ENCODE results near the gene SEC14L6. TPM values are rescaled to one million over a fixed set of nuclear protein-coding genes. Genes with fewer than 3 reads are reported as not detected.

The SEC14L6 gene
- total RNA-seq, 1 donor from 2014 or later = not detected

DNA sequence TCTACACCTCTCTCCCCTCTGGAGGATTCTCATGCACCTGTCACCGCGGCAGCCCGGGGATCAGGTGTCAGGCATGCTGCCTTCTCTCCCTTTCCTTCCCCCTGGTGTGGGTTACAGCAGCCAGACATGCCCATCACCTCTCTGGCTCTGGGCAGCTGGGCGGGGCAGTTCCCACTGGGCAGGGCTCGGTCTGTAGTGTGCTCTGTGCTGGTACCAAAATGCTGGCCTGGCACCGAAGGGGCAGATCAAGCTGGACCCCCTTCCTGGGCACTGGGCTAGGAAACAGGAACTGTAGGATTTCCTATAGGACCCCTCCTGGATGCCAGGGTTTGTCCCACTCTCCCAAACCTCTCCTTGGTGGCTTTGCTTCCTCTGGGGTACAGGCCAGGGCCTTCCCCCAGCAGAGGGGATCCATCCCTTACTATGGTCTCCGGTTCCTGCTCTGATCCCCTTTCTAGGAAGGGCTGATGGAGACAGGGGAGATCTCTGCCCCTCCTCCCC lies 27.1 kb upstream of the SEC14L6 start:
- Mint-ChIP-seq H3K27me3 (ENCODE audit: unreplicated experiment) (peaks cover 7% of the 10 kb centered on the region), H3K9me3 (ENCODE audit: unreplicated experiment) (peaks cover 4% of the 10 kb centered on the region), H3K36me3 (ENCODE audit: unreplicated experiment) (no peaks in the 10 kb centered on the region), H3K4me3 (ENCODE audit: unreplicated experiment) (peak overlapping the region; percentile 52), H3K27ac (ENCODE audit: unreplicated experiment) (no peak overlapping the region), H3K4me1 (ENCODE audit: low read depth, unreplicated experiment) (peaks cover 5% of the 10 kb centered on the region)
- no peak for TF ChIP-seq CTCF (IDR thresholded peaks at IDR 0.05; ENCODE audit: partially characterized antibody, unreplicated experiment)
- no peak for DNase-seq

GRCh38 chr22:30572840-30573593 lies 26.5 kb upstream of the SEC14L6 start:
- Mint-ChIP-seq H3K4me1 (ENCODE audit: low read depth, unreplicated experiment) (peaks cover 5% of the 10 kb centered on the region), H3K27me3 (ENCODE audit: unreplicated experiment) (peaks cover 7% of the 10 kb centered on the region), H3K36me3 (ENCODE audit: unreplicated experiment) (no peaks in the 10 kb centered on the region), H3K4me3 (ENCODE audit: unreplicated experiment) (peak overlapping the region; percentile 34), H3K27ac (ENCODE audit: unreplicated experiment) (no peak overlapping the region), H3K9me3 (ENCODE audit: unreplicated experiment) (peaks cover 4% of the 10 kb centered on the region)
- peak; percentile 60 for DNase-seq
- TF ChIP-seq CTCF (IDR thresholded peaks at IDR 0.05; ENCODE audit: partially characterized antibody, unreplicated experiment) = no peak

GRCh38 chr22:30572210-30572609 lies 25.7 kb upstream of the SEC14L6 start:
- TF ChIP-seq CTCF (IDR thresholded peaks at IDR 0.05; ENCODE audit: partially characterized antibody, unreplicated experiment) = no peak
- no peak overlapping the region for H3K4me3 Mint-ChIP-seq (ENCODE audit: unreplicated experiment)
- DNase-seq = no peak
- H3K4me1 Mint-ChIP-seq (ENCODE audit: low read depth, unreplicated experiment) = peaks cover 5% of the 10 kb centered on the region
- peaks cover 7% of the 10 kb centered on the region for H3K27me3 Mint-ChIP-seq (ENCODE audit: unreplicated experiment)
- peaks cover 2% of the 10 kb centered on the region for H3K9me3 Mint-ChIP-seq (ENCODE audit: unreplicated experiment)
- H3K27ac Mint-ChIP-seq (ENCODE audit: unreplicated experiment) = no peak overlapping the region
- H3K36me3 Mint-ChIP-seq (ENCODE audit: unreplicated experiment) = no peaks in the 10 kb centered on the region

- H3K4me1 Mint-ChIP-seq (ENCODE audit: low read depth, unreplicated experiment) = peaks cover 5% of the 10 kb centered on the region
- no peak for DNase-seq
- no peaks in the 10 kb centered on the region for H3K9me3 Mint-ChIP-seq (ENCODE audit: unreplicated experiment)
- TF ChIP-seq CTCF (IDR thresholded peaks at IDR 0.05; ENCODE audit: partially characterized antibody, unreplicated experiment) = no peak
- peaks cover 5% of the 10 kb centered on the region for H3K27me3 Mint-ChIP-seq (ENCODE audit: unreplicated experiment)
- no peak overlapping the region for H3K4me3 Mint-ChIP-seq (ENCODE audit: unreplicated experiment)
- H3K27ac Mint-ChIP-seq (ENCODE audit: unreplicated experiment) = no peak overlapping the region
- H3K36me3 Mint-ChIP-seq (ENCODE audit: unreplicated experiment) = no peaks in the 10 kb centered on the region
Measured at GRCh38 chr22:30569674-30570202, 23.2 kb upstream of the SEC14L6 start.
